Stomach (tissue), 4 donors: ENCODE results near the gene GRIK2.

ENCODE experiments used
- CTCF ChIP-seq, 7 experiments: fragments of 450-650 bp in 4 of 7; fragments of 200-600 bp in 3 of 7; sonication (generic) in 3 of 7; IDR thresholded peaks; one replicate each; pipeline ENCODE4 v1.5.1; 2016 to 2019; ENCODE audit warnings: antibody characterized with exemption in 7 of 7, control low read depth in 2 of 7, mild to moderate bottlenecking in 1 of 7
- POLR2A ChIP-seq, 4 donors: fragments of 450-650 bp; IDR thresholded peaks; one replicate each; pipeline ENCODE4 v1.6.1; 2016; ENCODE audit warnings: antibody characterized with exemption in 4 of 4, control low read depth in 2 of 4, mild to moderate bottlenecking in 1 of 4, moderate library complexity in 1 of 4

GRCh38 chr6:101650402-101651100 is 257.0 kb downstream of the GRIK2 start:
- TF ChIP-seq CTCF (IDR thresholded peaks at IDR 0.05) (no peak), POLR2A (IDR thresholded peaks at IDR 0.05) (no peak)
